ENCODE results near the gene ARHGEF37. TPM values are rescaled to one million over a fixed set of nuclear protein-coding genes. Genes with fewer than 3 reads are reported as not detected.
A peak's percentile ranks its signal among the peaks of the same experiment; 100 is the strongest.
"Not testable (repeated sequence)": the region's sequence is repeated elsewhere in the genome, so short reads cannot be mapped to it uniquely, and the experiment has no call there.

The ARHGEF37 gene
- total and polyA plus RNA-seq, 5 donors from 2014 or later = 0.20 to 1.8 (median 0.50) TPM; not detected in 1

DNA sequence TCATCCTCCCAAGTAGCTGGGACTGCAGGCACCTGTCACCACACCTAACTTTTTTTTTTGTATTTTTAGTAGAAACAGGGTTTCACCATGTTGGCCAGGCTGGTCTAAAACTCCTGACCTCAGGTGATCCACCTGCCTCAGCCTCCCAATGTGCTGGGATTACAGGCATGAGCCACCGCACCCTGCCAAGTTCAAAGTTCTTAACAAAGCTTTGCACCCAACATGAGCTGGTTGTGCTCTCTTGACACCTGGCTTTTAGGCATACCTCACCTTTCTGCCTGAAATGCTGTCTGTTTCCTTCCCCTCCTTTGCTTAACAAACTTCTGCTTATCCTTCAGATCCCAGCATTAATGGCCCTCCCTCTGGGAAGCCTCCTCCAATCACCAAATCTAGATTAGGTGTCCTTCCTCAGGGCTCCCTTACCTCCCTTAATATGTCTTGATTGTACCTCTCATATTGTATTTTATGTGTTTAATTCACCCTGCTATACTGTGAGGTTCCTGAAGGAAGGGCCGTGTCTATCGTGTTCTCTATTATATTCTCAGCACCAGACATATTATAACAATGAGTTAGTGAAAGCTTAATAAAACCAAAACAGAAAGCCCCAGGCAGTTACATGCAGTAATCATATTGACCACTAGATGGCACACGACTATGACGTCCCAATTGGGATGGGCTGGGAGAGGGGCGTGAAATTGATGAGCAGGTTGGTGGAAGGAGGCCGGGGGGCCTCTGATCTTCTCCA is 86.0 kb downstream of the ARHGEF37 start:
- H3K27ac Mint-ChIP-seq = no peak overlapping the region
- ATAC-seq (ENCODE audit: low read depth in 2 of 2) = no peak
- Histone ChIP-seq H3K9me3 (ENCODE audit: control insufficient read depth in 2 of 2, low read length in 2 of 2) (peaks cover 15 to 20% of the 10 kb centered on the region in 2 experiments), H3K27ac (ENCODE audit: insufficient read depth, low read length, poor library complexity, severe bottlenecking) (no peak overlapping the region), H3K36me3 (ENCODE audit: control insufficient read depth, insufficient read depth, low read length) (no peaks in the 10 kb centered on the region), H3K27me3 (ENCODE audit: control insufficient read depth, insufficient read depth, low read length) (no peaks in the 10 kb centered on the region), H3K4me1 (ENCODE audit: control insufficient read depth, insufficient read depth, low read length, poor library complexity, severe bottlenecking) (no peaks in the 10 kb centered on the region), H3K4me3 (ENCODE audit: low read depth, low read length) (no peak overlapping the region)
- no peak overlapping the region for H3K4me3 Mint-ChIP-seq
- no peaks in the 10 kb centered on the region for H3K36me3 Mint-ChIP-seq
- DNase-seq = peak in 1 of 3 donors; percentile 45
- no peaks in the 10 kb centered on the region for H3K4me1 Mint-ChIP-seq
- H3K9me3 Mint-ChIP-seq = peaks cover 0 to 33% (median 7%) of the 10 kb centered on the region in 7 donors
- H3K27me3 Mint-ChIP-seq = peaks cover 11% of the 10 kb centered on the region

DNA sequence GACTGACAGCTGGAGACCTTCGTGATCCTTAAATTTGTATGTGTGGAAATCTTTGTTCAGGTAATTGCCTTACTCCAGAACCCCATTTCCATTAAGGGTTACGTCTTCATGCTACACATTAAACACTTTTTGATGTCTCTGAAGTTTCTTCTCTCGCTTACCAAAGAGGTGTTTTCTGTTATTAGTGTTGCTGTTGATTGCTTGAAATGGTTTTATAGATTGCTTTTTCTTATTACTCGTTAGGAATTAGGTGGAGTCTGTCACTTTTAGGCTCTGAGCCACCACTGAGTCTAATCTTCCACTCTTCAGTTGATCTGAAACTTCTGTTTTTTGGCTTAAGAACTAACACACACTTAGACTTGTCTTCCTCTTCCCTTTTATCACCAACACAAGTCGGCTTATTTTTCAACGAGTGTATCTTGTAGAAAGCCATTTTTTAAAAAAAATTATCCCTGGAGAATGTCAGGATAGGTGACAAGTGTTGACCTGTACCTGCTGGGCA is 86.6 kb downstream of the ARHGEF37 start:
- H3K9me3 ChIP-seq (ENCODE audit: control insufficient read depth in 2 of 2, low read length in 2 of 2) = peaks cover 15 to 20% of the 10 kb centered on the region in 2 experiments
- no peaks in the 10 kb centered on the region for H3K36me3 ChIP-seq (ENCODE audit: control insufficient read depth, insufficient read depth, low read length)
- H3K27ac Mint-ChIP-seq = no peak overlapping the region
- no peak for DNase-seq
- H3K9me3 Mint-ChIP-seq = peaks cover 0 to 34% (median 7%) of the 10 kb centered on the region in 7 donors
- no peak for ATAC-seq (ENCODE audit: low read depth in 2 of 2)
- H3K4me3 ChIP-seq (ENCODE audit: low read depth, low read length) = no peak overlapping the region
- no peak overlapping the region for H3K27ac ChIP-seq (ENCODE audit: insufficient read depth, low read length, poor library complexity, severe bottlenecking)
- H3K27me3 ChIP-seq (ENCODE audit: control insufficient read depth, insufficient read depth, low read length) = no peaks in the 10 kb centered on the region
- H3K36me3 Mint-ChIP-seq = no peaks in the 10 kb centered on the region
- H3K27me3 Mint-ChIP-seq = peaks cover 11% of the 10 kb centered on the region
- no peaks in the 10 kb centered on the region for H3K4me1 Mint-ChIP-seq
- no peak overlapping the region for H3K4me3 Mint-ChIP-seq
- H3K4me1 ChIP-seq (ENCODE audit: control insufficient read depth, insufficient read depth, low read length, poor library complexity, severe bottlenecking) = no peaks in the 10 kb centered on the region

DNA sequence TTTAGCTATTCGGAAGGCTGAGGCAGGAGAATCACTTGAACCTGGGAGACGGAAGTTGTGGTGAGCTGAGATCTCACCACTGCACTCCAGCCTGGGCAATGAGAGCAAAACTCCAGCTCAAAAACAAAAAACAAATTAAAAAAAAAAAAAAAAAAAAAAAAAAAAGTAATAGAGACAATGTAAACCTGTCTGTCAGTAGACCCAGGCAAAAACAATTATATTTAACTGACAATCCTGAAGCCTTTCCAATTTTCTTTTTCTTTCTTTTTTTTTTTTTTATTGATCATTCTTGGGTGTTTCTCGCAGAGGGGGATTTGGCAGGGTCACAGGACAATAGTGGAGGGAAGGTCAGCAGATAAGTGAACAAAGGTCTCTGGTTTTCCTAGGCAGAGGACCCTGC is 88.0 kb downstream of the ARHGEF37 start:
- not testable (repeated sequence) for H3K27me3 ChIP-seq (ENCODE audit: control insufficient read depth, insufficient read depth, low read length); H3K36me3 ChIP-seq (ENCODE audit: control insufficient read depth, insufficient read depth, low read length); H3K27ac Mint-ChIP-seq; H3K4me1 Mint-ChIP-seq; H3K36me3 Mint-ChIP-seq; H3K4me1 ChIP-seq (ENCODE audit: control insufficient read depth, insufficient read depth, low read length, poor library complexity, severe bottlenecking); DNase-seq; H3K4me3 ChIP-seq (ENCODE audit: low read depth, low read length); H3K27ac ChIP-seq (ENCODE audit: insufficient read depth, low read length, poor library complexity, severe bottlenecking); H3K4me3 Mint-ChIP-seq; H3K27me3 Mint-ChIP-seq; ATAC-seq (ENCODE audit: low read depth in 2 of 2)
- peaks cover 15 to 20% of the 10 kb centered on the region in 2 experiments for H3K9me3 ChIP-seq (ENCODE audit: control insufficient read depth in 2 of 2, low read length in 2 of 2)
- peaks cover 0 to 34% (median 11%) of the 10 kb centered on the region in 7 donors for H3K9me3 Mint-ChIP-seq

DNA sequence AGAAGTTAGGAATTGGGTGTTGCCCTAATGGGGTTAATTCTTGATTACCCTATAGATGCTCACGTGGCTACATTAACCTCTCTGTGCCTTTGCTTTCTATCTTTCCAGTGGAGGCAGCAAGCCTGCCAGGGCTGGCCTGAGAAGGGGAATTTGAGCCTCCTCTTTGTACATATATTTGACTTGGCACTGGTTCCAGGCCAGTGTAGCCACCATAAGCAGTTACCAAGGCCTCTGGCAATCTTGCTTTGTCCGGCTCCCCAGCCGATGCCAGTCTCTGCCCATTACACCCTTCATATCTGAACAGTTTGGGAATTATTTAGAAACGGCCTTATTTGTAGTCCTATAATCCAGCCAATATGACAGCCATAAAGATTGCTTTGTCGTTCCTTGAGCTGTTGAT is 90.2 kb downstream of the ARHGEF37 start:
- no peak overlapping the region for H3K4me3 Mint-ChIP-seq
- Histone ChIP-seq H3K27ac (ENCODE audit: insufficient read depth, low read length, poor library complexity, severe bottlenecking) (no peak overlapping the region), H3K4me1 (ENCODE audit: control insufficient read depth, insufficient read depth, low read length, poor library complexity, severe bottlenecking) (no peaks in the 10 kb centered on the region), H3K9me3 (ENCODE audit: control insufficient read depth in 2 of 2, low read length in 2 of 2) (peaks cover 15 to 20% of the 10 kb centered on the region in 2 experiments), H3K4me3 (ENCODE audit: low read depth, low read length) (no peak overlapping the region), H3K36me3 (ENCODE audit: control insufficient read depth, insufficient read depth, low read length) (no peaks in the 10 kb centered on the region), H3K27me3 (ENCODE audit: control insufficient read depth, insufficient read depth, low read length) (no peaks in the 10 kb centered on the region)
- H3K36me3 Mint-ChIP-seq = no peaks in the 10 kb centered on the region
- H3K27me3 Mint-ChIP-seq = peaks cover 12% of the 10 kb centered on the region
- H3K4me1 Mint-ChIP-seq = no peaks in the 10 kb centered on the region
- no peak overlapping the region for H3K27ac Mint-ChIP-seq
- H3K9me3 Mint-ChIP-seq = peaks cover 0 to 22% (median 11%) of the 10 kb centered on the region in 7 donors
- DNase-seq (no peak), ATAC-seq (ENCODE audit: low read depth in 2 of 2) (no peak)

DNA sequence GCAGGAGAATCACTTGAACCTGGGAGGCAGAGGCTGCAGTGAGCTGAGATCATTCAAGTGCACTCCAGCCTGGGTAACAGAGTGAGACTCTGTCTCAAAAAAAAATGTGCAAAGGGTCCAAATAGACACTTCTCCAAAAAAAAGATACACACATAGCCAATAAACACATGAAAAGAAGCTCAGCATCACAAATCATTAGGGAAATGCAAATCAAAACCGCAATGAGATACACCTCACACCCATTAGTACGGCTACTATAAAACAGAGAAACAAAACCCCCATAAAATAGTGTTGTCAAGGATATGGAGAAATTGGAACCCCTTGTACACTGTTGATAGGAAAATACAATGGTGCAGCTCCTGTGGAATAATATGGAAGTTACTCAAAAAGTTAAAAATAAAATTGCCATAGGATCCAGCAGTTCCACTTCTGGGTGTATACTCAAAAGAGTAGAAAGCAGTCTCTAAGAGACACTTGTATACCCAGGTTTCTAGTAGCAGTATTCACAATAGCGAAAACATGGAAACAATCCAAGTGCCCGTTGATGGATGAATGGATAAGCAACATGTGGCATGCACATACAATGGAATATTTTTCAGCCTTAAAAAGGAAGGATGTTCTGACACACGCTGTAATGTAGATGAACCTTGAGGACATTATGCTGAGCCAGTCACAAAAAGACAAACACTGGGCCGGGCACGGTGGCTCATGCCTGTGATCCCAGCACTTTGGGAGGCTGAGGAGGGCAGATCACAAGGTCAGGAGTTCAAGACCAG is 91.6 kb downstream of the ARHGEF37 start:
- H3K27ac Mint-ChIP-seq = no peak overlapping the region
- H3K27me3 Mint-ChIP-seq = peaks cover 15% of the 10 kb centered on the region

DNA sequence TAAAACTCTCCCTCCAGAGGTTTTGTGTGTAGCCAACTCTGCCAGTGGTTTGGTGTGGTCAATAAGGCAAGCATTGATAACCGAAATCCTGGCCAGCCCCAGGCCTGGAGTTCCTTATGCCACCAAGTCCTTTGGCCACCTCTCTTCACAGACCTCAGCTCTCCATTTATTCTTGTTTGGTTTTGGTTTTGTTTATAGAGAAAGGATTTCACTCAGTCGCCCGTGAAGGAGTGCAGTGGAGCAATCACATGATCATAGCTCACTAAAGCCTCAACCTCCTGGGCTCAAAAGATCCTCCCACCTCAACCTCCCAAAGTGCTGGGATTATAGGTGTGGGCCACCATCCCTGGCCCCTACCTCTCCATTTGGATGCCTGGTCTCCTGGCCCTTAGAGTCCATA is 93.4 kb downstream of the ARHGEF37 start:
- H3K9me3 Mint-ChIP-seq = peaks cover 0 to 10% (median 5%) of the 10 kb centered on the region in 7 donors

More for the DNA sequence above, 91.6 kb downstream of the ARHGEF37 start:
- no peak for DNase-seq
- H3K36me3 ChIP-seq (ENCODE audit: control insufficient read depth, insufficient read depth, low read length) = no peaks in the 10 kb centered on the region
- H3K27me3 ChIP-seq (ENCODE audit: control insufficient read depth, insufficient read depth, low read length) = no peaks in the 10 kb centered on the region
- H3K4me1 Mint-ChIP-seq = no peaks in the 10 kb centered on the region
- H3K4me3 ChIP-seq (ENCODE audit: low read depth, low read length) = no peak overlapping the region
- no peaks in the 10 kb centered on the region for H3K4me1 ChIP-seq (ENCODE audit: control insufficient read depth, insufficient read depth, low read length, poor library complexity, severe bottlenecking)
- no peaks in the 10 kb centered on the region for H3K36me3 Mint-ChIP-seq
- no peak overlapping the region for H3K27ac ChIP-seq (ENCODE audit: insufficient read depth, low read length, poor library complexity, severe bottlenecking)
- no peak for ATAC-seq (ENCODE audit: low read depth in 2 of 2)
- H3K9me3 ChIP-seq (ENCODE audit: control insufficient read depth in 2 of 2, low read length in 2 of 2) = peaks cover 10 to 12% of the 10 kb centered on the region in 2 experiments
- H3K4me3 Mint-ChIP-seq = no peak overlapping the region
- peaks cover 0 to 14% (median 5%) of the 10 kb centered on the region in 7 donors for H3K9me3 Mint-ChIP-seq

DNA sequence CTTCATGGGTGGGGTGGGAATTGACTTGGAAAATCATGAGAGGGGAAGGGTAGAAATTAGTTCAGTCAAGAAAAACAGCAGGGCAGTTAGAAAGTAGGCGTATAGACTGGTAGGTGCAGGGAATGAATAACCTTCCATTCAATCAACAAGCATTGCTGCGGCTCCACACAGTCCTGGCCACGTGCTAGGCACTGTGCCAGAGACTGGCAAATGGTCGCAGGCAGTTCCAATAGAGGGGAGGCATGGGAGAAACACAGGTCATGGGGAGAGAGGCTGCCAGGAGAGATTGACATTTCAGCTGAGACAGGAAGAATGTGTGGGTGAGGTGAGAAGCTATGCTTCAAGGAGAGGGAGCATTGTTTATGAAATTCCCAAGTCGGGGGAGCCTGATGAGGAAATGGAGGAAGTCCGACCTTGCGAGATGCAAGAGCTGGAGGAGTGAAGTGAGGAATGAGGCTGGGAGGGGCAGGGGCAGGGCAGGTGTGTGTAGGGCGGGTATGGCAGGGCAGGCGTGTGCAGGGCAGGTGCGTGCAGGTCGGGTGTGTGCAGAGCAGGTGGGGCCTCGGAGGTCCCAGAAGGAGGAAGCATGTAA is 94.4 kb downstream of the ARHGEF37 start:
- H3K4me3 Mint-ChIP-seq = no peak overlapping the region
- Histone ChIP-seq H3K4me1 (ENCODE audit: control insufficient read depth, insufficient read depth, low read length, poor library complexity, severe bottlenecking) (no peaks in the 10 kb centered on the region), H3K4me3 (ENCODE audit: low read depth, low read length) (no peak overlapping the region), H3K9me3 (ENCODE audit: control insufficient read depth in 2 of 2, low read length in 2 of 2) (peaks cover 5 to 6% of the 10 kb centered on the region in 2 experiments), H3K27ac (ENCODE audit: insufficient read depth, low read length, poor library complexity, severe bottlenecking) (no peak overlapping the region), H3K36me3 (ENCODE audit: control insufficient read depth, insufficient read depth, low read length) (no peaks in the 10 kb centered on the region), H3K27me3 (ENCODE audit: control insufficient read depth, insufficient read depth, low read length) (no peaks in the 10 kb centered on the region)
- H3K4me1 Mint-ChIP-seq = no peaks in the 10 kb centered on the region
- DNase-seq = no peak
- no peak for ATAC-seq (ENCODE audit: low read depth in 2 of 2)
- H3K27me3 Mint-ChIP-seq = peaks cover 15% of the 10 kb centered on the region
- no peaks in the 10 kb centered on the region for H3K36me3 Mint-ChIP-seq
- H3K9me3 Mint-ChIP-seq = peaks cover 0 to 10% (median 5%) of the 10 kb centered on the region in 7 donors
- H3K27ac Mint-ChIP-seq = no peak overlapping the region

More for the DNA sequence above, 93.4 kb downstream of the ARHGEF37 start:
- H3K4me3 Mint-ChIP-seq = no peak overlapping the region
- Histone ChIP-seq H3K27ac (ENCODE audit: insufficient read depth, low read length, poor library complexity, severe bottlenecking) (no peak overlapping the region), H3K4me3 (ENCODE audit: low read depth, low read length) (no peak overlapping the region), H3K4me1 (ENCODE audit: control insufficient read depth, insufficient read depth, low read length, poor library complexity, severe bottlenecking) (no peaks in the 10 kb centered on the region), H3K27me3 (ENCODE audit: control insufficient read depth, insufficient read depth, low read length) (no peaks in the 10 kb centered on the region), H3K36me3 (ENCODE audit: control insufficient read depth, insufficient read depth, low read length) (no peaks in the 10 kb centered on the region), H3K9me3 (ENCODE audit: control insufficient read depth in 2 of 2, low read length in 2 of 2) (peaks cover 5 to 6% of the 10 kb centered on the region in 2 experiments)
- no peaks in the 10 kb centered on the region for H3K4me1 Mint-ChIP-seq
- no peaks in the 10 kb centered on the region for H3K36me3 Mint-ChIP-seq
- peaks cover 15% of the 10 kb centered on the region for H3K27me3 Mint-ChIP-seq
- ATAC-seq (ENCODE audit: low read depth in 2 of 2) (no peak), DNase-seq (no peak)
- no peak overlapping the region for H3K27ac Mint-ChIP-seq

Measured in CD4-positive, CD25-positive, alpha-beta regulatory T cell (primary cell).